IPS-NIHi7 (cell line): ENCODE data around the gene COMMD1.
"Not testable (repeated sequence)": the region's sequence is repeated elsewhere in the genome, so short reads cannot be mapped to it uniquely, and the experiment has no call there.

Experiments
- DNase-seq: peaks from one replicate; pipeline ENCODE4 v3.0.0; 2012; ENCODE audit warnings: mixed read lengths; ENCODE audit errors: extremely low spot score

COMMD1 gene

DNA sequence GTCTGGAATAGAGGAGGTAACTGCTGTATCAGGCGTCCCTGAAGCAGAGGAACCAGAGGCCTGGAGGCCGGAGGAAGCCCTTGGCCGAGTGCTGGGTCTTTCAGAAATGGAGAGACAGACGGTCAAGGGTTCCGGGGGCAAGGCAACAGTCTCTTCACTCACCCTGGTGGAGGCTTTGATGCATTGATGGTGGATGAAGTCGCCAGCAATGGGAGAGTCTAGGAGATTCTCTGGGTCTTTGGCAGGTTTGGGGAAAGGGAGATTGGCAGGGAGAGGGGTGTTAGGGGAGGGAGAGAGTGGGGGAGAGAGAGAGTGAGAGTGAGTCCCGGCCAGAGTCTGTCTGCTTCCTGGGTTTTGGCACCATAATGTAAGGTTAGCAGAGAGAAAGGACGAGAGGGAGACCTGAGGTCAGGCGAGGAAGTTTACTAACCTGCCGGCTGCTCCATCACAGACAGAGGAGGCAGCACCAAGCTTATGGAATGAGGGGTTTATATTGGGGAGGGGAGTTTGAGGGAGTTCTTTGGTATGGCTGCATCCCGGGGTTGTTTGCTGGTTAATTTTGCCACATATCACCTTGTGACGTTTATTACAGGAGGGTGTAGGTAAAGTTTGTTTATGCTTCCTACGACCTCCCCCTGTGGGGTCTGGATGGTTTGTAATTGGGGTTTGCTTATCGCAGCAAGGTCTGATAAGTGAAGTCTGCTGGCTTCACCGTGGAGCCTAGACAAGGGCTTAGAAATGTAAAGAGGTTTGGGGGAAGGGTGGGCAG, 19.6 kb downstream of the COMMD1 start:
- no peak for DNase-seq

- DNase-seq, result no peak
Observed at GRCh38 chr2:61926531-61927477, 21.3 kb downstream of the COMMD1 start.

GRCh38 chr2:61928826-61929461, 23.5 kb downstream of the COMMD1 start:
- no peak for DNase-seq

GRCh38 chr2:61937098-61937497, 31.6 kb downstream of the COMMD1 start:
- no peak for DNase-seq

DNA sequence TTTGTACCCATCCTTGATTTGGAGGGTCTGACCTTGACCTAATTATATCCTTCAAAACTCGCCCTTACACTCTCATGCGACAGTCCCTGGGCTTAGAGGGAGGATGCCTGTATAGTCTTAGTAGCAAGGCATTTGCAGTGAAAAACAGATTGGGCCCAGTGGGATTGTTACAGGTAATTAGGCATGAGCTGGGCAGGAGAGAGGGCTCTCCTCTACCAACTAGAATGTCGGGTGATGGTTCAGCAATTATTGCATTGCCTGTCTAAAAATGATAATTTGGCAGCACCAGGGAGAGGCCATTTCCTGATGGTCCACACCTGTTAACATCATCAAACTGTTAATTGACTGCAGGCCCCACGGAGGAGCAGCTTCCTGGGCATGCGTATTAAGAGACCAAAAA, 32.4 kb downstream of the COMMD1 start:
- no peak for DNase-seq

- no peak for DNase-seq
Observed at GRCh38 chr2:61938511-61938910, 33.0 kb downstream of the COMMD1 start.

- no peak for DNase-seq
Observed at GRCh38 chr2:61943251-61943650, 37.8 kb downstream of the COMMD1 start.

GRCh38 chr2:61946666-61947065, 41.2 kb downstream of the COMMD1 start:
- DNase-seq, result no peak

GRCh38 chr2:61948661-61949457, 43.4 kb downstream of the COMMD1 start:
- peak; percentile 52 for DNase-seq

DNA sequence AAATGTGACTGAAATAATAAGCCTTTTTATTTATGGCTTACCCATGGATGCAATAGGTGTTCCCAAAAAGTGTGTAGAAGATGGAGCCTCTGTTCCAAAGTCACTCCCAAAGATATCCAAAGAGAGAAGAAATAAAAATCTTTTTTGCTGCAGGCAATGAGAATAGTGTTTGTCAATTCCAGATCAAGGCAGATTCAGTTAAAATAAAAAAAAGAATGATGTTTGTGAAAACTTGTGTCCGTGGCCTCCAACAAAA, 43.9 kb downstream of the COMMD1 start:
- DNase-seq, result no peak

GRCh38 chr2:61949714-61950560, 44.5 kb downstream of the COMMD1 start:
- no peak for DNase-seq

DNA sequence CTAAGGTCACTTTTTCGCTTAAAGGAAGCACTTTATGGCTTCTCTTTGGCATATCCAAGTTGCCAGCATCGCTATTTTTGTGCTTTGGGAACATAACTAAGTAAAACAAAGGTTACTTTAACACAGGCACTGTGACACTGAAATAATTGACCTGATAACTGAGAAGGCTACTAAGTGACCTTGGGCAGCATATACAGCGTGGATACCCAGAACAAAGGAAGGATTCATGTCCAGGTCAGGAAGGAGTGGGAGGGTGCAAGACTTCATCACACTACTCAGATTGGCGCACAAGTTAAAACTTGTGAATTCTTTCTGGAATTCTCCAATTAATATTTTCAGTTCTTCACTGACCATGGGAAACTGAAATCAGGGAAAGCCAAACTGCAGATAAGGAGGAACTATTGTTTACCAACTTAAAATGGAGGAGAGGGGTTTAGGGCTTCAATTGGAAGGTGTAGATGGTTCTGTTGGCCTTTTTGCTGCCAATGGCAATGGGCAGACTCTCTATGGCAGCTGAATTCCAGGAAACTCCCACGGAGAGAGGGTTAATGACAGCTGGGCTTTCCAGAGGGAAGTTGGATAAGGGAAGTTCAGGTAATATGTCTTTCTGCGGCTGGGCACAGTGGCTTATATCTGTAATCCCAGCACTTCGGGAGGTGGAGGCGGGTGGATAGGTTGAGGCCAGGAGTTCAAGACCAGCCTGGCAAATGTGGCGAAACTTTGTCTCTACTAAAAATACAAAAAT, 45.3 kb downstream of the COMMD1 start:
- DNase-seq, result no peak

DNA sequence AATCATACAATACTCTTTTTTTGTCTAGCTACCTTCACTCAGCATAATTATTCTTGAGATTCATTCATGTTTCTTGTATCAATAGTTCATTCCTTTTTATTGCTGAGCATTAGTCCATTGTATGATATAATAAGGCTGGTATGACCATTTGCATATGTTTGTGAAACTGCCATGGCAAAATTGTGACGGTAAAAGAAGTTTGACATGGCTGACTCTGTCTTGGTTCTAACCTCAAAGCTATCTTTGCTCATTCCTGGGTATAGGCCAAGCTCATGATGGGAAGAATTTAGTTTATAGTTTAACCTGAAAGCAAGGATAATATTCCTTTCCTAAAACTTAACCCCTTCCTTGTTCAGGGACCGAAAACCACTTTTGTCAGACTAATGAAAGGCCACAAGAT, 46.4 kb downstream of the COMMD1 start:
- no peak for DNase-seq

GRCh38 chr2:61952288-61952687, 46.8 kb downstream of the COMMD1 start:
- DNase-seq, result no peak

DNA sequence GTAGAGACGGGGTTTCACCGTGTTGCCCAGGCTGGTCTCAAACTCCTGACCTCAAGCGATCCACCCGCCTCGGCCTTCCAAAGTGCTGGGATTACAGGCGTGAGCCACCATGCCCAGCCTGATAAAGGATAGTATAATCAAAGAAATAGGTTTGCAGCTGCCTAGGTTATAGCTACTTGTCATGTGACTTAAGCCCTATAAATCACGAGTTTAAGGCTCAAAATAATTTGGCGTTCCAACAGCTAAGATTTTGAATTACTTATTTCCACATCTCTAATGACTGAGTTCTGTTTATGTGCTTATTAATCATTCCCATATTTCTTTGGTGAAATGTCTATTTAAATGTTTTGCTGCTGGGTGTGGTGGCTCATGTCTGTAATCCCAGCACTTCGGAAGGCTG, 49.4 kb downstream of the COMMD1 start:
- not testable (repeated sequence) for DNase-seq

GRCh38 chr2:61959381-61960293, 54.2 kb downstream of the COMMD1 start:
- DNase-seq, result no peak

GRCh38 chr2:61961231-61961901, 55.9 kb downstream of the COMMD1 start:
- no peak for DNase-seq
